WI38 (cell line): ENCODE measurements around the gene KIF21B.

Experiments
- H3K4me3 ChIP-seq: 2 replicates; pipeline ENCODE4 v1.5.1; 2011; ENCODE audit warnings: low read depth, mild to moderate bottlenecking, control low read depth, low read length
- CTCF ChIP-seq: IDR thresholded peaks from 2 replicates; pipeline ENCODE4 v1.5.1; 2012; ENCODE audit warnings: low read depth, mild to moderate bottlenecking, control low read depth, low read length

The KIF21B gene

GRCh38 chr1:201036188-201036842 lies 12.8 kb upstream of the KIF21B start:
- no peak overlapping the region for H3K4me3 ChIP-seq
- no peak for TF ChIP-seq CTCF

DNA sequence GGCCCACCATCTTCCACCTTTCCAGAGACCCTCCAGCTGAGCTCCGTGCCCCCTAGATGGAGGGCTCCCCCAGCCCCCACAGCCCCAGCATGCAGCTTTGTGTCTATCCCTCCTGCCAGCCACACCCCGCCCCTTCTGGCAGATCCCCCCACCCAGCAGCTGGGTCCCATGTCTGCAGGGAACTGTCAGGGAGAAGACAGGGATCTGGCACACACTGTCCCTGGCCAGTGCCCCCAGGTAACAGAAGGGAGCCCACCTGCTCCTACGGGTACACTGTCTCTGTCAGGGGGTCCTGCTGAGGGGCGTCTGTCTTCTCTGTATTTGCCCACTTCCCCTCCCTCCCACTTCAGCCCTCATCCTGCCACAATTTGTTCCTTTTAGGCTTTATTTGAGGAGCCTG lies 11.2 kb upstream of the KIF21B start:
- no peak overlapping the region for H3K4me3 ChIP-seq
- TF ChIP-seq CTCF, result no peak

- no peak for TF ChIP-seq CTCF
- no peak overlapping the region for H3K4me3 ChIP-seq
These were observed 8.9 kb upstream of the KIF21B start for GRCh38 chr1:201032408-201032807.

GRCh38 chr1:201028461-201028889 lies 5.0 kb upstream of the KIF21B start:
- TF ChIP-seq CTCF, result no peak
- no peak overlapping the region for H3K4me3 ChIP-seq

DNA sequence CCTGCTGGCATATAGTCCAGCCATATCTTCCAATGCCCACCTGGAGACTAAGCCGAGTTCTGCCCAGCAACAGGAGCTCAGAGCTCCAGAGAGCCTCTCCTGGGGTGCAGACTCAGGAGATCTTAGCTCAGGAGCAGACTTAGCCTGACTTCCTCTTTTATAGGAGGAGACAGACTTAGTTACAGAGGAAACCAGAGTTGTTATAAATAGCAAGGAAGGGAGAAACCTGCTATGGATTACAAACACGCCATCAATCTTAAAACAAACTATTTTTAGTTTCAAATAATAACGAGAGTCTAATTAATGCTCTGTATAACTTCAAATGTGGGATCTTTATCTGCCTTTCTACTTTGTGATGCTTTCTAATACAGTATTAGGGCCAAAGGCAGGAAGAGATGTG lies 3.3 kb upstream of the KIF21B start:
- no peak overlapping the region for H3K4me3 ChIP-seq
- TF ChIP-seq CTCF, result no peak

- no peak overlapping the region for H3K4me3 ChIP-seq
- no peak for TF ChIP-seq CTCF
These were observed 2.7 kb upstream of the KIF21B start for GRCh38 chr1:201026234-201026633.

- no peak overlapping the region for H3K4me3 ChIP-seq
- TF ChIP-seq CTCF, result no peak
These were observed 2.1 kb upstream of the KIF21B start for GRCh38 chr1:201025571-201026002.
